ENCODE data around the gene LRP1.

The LRP1 gene

DNA sequence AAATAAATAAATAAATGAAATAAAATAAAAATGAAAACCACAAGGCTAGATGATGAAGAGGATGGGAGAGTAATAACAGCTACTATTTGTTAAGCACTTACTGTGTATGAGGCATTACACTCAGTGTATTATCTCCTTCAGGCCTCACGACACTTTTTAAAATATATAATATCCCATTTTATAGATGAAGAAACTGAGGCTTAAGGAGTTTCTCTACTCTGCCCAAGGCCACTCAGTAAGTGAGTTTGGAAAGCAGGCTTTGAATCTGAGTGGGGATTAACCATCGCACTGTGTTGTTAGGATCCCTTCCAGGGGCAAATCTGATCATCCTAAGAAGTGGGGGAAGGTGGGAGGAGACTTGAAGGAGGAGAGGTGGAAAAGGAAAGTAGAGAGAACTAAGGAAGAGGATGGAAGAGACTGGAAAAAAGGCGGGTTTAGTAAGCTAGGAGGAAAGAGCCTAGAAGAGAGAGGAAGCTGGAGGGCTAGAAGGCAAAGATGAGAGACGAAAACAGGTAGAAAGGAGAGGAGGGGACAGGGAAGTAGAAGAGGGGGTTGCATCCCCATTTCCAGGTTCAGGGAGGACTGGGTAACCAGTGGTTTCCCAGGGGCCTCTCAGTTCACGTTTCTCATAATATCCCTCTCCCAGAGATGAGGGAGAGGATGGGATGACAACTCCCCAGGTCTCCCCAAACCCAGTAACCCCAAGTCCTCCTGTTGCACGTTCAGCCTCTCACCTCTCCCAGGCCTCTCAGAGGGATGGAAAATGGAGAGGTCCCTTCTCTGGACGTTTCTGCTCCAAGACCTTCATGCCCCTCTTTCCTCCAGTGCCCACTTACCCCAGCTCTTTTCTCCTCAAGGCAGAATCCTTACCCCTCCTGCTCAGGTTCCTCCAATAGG, 18.8 kb upstream of the LRP1 start:
- TF ChIP-seq SIN3A (IDR thresholded peaks at IDR 0.05; ENCODE audit: borderline replicate concordance, insufficient read depth, low read length) = no peak
- no peak for TF ChIP-seq FOXP2 (optimal IDR thresholded peaks at IDR 0.05; ENCODE audit: borderline replicate concordance, extremely low read depth, extremely low read length, insufficient read depth)
- TF ChIP-seq POLR2AphosphoS5 (IDR thresholded peaks at IDR 0.05; ENCODE audit: low read depth, low read length) = no peak
- TF ChIP-seq TAF1 (IDR thresholded peaks at IDR 0.05; ENCODE audit: borderline replicate concordance, insufficient read depth, low read length) = no peak
- TF ChIP-seq, protein P1, sequence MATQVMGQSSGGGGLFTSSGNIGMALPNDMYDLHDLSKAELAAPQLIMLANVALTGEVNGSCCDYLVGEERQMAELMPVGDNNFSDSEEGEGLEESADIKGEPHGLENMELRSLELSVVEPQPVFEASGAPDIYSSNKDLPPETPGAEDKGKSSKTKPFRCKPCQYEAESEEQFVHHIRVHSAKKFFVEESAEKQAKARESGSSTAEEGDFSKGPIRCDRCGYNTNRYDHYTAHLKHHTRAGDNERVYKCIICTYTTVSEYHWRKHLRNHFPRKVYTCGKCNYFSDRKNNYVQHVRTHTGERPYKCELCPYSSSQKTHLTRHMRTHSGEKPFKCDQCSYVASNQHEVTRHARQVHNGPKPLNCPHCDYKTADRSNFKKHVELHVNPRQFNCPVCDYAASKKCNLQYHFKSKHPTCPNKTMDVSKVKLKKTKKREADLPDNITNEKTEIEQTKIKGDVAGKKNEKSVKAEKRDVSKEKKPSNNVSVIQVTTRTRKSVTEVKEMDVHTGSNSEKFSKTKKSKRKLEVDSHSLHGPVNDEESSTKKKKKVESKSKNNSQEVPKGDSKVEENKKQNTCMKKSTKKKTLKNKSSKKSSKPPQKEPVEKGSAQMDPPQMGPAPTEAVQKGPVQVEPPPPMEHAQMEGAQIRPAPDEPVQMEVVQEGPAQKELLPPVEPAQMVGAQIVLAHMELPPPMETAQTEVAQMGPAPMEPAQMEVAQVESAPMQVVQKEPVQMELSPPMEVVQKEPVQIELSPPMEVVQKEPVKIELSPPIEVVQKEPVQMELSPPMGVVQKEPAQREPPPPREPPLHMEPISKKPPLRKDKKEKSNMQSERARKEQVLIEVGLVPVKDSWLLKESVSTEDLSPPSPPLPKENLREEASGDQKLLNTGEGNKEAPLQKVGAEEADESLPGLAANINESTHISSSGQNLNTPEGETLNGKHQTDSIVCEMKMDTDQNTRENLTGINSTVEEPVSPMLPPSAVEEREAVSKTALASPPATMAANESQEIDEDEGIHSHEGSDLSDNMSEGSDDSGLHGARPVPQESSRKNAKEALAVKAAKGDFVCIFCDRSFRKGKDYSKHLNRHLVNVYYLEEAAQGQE (IDR thresholded peaks at IDR 0.05; ENCODE audit: insufficient read depth in 1 of 2, low read depth in 2 of 2, low read length in 2 of 2) = no peak

DNA sequence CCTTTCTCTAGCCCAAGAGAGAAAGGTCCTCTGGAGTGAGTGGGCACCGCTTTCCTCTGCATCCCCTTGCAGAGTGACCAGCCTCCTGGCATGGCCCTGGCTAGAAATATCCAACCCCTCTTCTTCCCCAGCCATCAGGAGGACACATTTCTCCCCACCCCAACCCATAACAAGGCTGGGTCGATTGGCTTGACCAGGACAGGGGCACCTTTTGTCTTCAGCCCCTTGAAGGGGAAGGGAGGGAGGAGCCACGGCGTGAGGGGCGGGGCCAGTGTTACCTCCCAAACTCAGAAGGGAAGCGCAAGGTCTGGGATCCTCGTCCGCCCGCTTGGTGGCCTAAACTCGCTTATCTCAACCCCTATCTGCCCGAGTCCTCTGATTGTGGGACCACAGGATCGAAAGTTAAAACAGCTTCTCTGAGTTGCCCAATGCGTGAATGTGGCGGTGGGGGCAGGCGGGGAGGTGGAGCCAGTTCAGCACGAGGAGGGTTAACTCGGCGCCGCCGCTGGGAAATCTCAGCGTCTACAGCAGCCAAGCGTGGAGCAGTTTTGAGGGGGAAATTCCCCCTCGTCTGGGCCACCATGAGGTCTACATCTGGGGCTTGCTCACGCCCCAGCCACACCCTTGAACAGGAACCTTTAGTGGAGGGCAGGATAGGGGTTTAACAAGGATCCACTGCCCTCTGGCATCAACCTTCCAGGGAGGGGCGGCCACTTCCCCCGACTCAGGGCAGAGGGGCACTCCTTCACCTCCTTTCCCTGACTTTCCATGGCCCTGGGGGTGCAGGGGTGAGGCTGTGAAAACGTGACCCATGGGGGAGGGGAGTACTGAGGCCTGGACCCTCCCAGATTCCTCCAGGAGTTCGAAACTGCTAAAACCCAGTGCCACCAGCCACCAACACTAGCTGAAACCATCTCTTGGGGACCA, 17.9 kb upstream of the LRP1 start:
- TF ChIP-seq TAF1 (IDR thresholded peaks at IDR 0.05; ENCODE audit: borderline replicate concordance, insufficient read depth, low read length) (0 out of 2 replicates have a peak, but pooled peaks have one; percentile 27), POLR2AphosphoS5 (IDR thresholded peaks at IDR 0.05; ENCODE audit: low read depth, low read length) (peak; percentile 55; the same call in 1 of the 2 replicates), FOXP2 (optimal IDR thresholded peaks at IDR 0.05; ENCODE audit: borderline replicate concordance, extremely low read depth, extremely low read length, insufficient read depth) (no peak), SIN3A (IDR thresholded peaks at IDR 0.05; ENCODE audit: borderline replicate concordance, insufficient read depth, low read length) (no peak)
- TF ChIP-seq, protein P1 (IDR thresholded peaks at IDR 0.05; ENCODE audit: insufficient read depth in 1 of 2, low read depth in 2 of 2, low read length in 2 of 2) = no peak

DNA sequence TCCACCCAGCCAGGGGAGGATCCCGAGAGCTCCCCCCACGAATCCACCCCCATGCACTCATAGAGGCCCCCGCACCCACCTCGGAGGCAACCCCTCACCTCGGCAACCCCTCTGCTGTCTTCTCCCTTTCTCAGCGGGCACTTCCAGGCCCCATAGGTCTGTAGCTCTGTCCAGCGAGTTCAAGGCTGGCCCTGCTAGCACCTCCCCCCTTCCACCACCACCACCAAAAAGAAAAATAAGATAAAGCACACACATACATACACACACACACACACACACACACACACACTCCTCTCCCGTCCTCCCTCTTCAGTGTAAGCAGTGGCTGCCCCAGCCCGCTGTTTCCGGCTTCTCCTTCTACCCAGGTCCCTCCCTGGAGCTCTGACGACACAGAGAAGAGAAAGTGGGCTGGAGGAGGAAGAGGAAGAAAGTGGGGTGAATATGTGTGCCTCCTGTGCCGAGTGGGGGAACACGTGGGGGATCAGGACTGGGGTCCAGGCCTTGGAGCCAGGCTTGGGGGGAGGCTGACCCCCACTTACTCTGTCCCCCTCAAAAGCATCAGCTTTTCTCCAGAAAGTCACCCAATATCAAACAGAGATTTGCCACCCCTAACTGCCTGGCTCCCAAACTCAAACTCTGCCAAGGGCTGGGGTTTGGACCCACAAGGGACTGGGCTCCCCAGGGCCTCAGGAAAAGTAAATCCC, 17.1 kb upstream of the LRP1 start, which contains the start of gene STAT6:
Gene STAT6 (minus strand): TSS at position 332 of the 704 bp plus-strand sequence. CDS start 3,084 bp downstream, outside the sequence.
- TF ChIP-seq SIN3A (IDR thresholded peaks at IDR 0.05; ENCODE audit: borderline replicate concordance, insufficient read depth, low read length) (no peak), FOXP2 (optimal IDR thresholded peaks at IDR 0.05; ENCODE audit: borderline replicate concordance, extremely low read depth, extremely low read length, insufficient read depth) (peak; percentile 36), TAF1 (IDR thresholded peaks at IDR 0.05; ENCODE audit: borderline replicate concordance, insufficient read depth, low read length) (no peak), POLR2AphosphoS5 (IDR thresholded peaks at IDR 0.05; ENCODE audit: low read depth, low read length) (peak; percentile 65)
- TF ChIP-seq, protein P1 (IDR thresholded peaks at IDR 0.05; ENCODE audit: insufficient read depth in 1 of 2, low read depth in 2 of 2, low read length in 2 of 2) = peak in 1 of 2 experiments; percentile 70; a peak in 2 of 4 replicates

DNA sequence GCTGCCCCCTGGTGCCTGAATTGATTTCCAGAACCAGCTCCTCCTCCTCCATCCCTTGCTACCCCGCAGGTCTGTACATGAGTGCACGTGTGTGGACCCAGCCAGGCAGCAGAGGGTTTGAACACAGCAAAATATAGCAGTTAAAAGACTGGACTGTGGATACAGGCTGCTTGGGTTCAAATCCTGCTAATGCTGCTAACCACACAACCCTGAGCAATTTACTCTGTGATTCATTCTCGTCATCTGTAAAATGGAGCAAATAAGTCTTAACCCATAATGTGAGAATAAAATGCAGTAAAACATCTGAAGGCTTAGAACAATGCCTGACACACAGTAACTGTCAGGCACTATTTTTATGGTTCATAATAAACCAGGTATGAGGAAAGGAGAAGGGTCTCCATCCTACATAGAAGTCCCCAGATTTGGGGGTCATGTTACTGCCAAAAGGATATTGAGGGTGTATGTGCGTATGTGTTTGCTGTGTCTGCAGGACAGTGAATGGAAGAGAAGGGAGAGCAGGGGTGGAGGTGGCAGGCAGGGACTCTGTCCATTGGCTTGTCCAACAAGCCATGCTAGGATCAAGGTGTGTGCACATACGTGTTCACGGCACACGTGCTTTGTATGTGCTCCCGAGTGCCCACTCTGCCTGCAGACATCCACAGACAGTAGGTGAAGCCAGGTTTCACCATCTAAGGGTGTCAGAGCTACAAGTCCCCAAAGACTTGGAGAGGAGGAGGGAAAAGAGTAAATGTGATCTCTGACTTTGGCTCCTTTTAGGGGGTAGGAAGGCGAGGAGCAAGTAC, 15.6 kb upstream of the LRP1 start:
- TF ChIP-seq FOXP2 (optimal IDR thresholded peaks at IDR 0.05; ENCODE audit: borderline replicate concordance, extremely low read depth, extremely low read length, insufficient read depth) = no peak
- no peak for TF ChIP-seq POLR2AphosphoS5 (IDR thresholded peaks at IDR 0.05; ENCODE audit: low read depth, low read length)
- no peak for TF ChIP-seq TAF1 (IDR thresholded peaks at IDR 0.05; ENCODE audit: borderline replicate concordance, insufficient read depth, low read length)
- TF ChIP-seq, protein P1 (IDR thresholded peaks at IDR 0.05; ENCODE audit: insufficient read depth in 1 of 2, low read depth in 2 of 2, low read length in 2 of 2) = no peak
- no peak for TF ChIP-seq SIN3A (IDR thresholded peaks at IDR 0.05; ENCODE audit: borderline replicate concordance, insufficient read depth, low read length)

All from PFSK-1 (cell line).